ENCODE results near the gene HEXB. TPM values are rescaled to one million over a fixed set of nuclear protein-coding genes. Genes with fewer than 3 reads are reported as not detected.

HEXB gene
- total RNA-seq, 1 experiment from 2014 or later, result 60.9 TPM

- ATAC-seq, result no peak
- H3K27me3 Mint-ChIP-seq (ENCODE audit: low read depth), result no peaks in the 10 kb centered on the region
- peaks cover 9% of the 10 kb centered on the region for H3K36me3 Mint-ChIP-seq
Measured at GRCh38 chr5:74763504-74763903, 78.5 kb downstream of the HEXB start.

GRCh38 chr5:74765201-74765600, 80.2 kb downstream of the HEXB start:
- CTCF ChIA-PET, result interaction anchor here (0.6 kb wide), 1 partner anchor 1911 kb away, joined by 3 read pairs; no protein-coding TSS in a partner anchor
- no peaks in the 10 kb centered on the region for H3K9me3 Mint-ChIP-seq
- ATAC-seq, result no peak
- TF ChIP-seq NFATC4 (CRISPR knock-in tag; IDR thresholded peaks at IDR 0.05) (no peak), NR1H2 (CRISPR knock-in tag; IDR thresholded peaks at IDR 0.05) (no peak), ZNF138 (CRISPR knock-in tag; conservative IDR thresholded peaks at IDR 0.05) (no peak), ARID4B (CRISPR knock-in tag; IDR thresholded peaks at IDR 0.05; ENCODE audit: borderline replicate concordance) (no peak), TEAD1 (CRISPR knock-in tag; IDR thresholded peaks at IDR 0.05) (no peak), E2F1 (CRISPR knock-in tag; IDR thresholded peaks at IDR 0.05) (no peak), ZNF416 (CRISPR knock-in tag; IDR thresholded peaks at IDR 0.05) (no peak), ZBTB21 (CRISPR knock-in tag; IDR thresholded peaks at IDR 0.05; ENCODE audit: borderline replicate concordance) (no peak), MXD4 (CRISPR knock-in tag; IDR thresholded peaks at IDR 0.05; ENCODE audit: borderline replicate concordance) (no peak), PRRX2 (CRISPR knock-in tag; IDR thresholded peaks at IDR 0.05) (no peak), CBFB (CRISPR knock-in tag; IDR thresholded peaks at IDR 0.05; ENCODE audit: low read depth) (no peak), ZNF121 (CRISPR knock-in tag; IDR thresholded peaks at IDR 0.05) (no peak)
- TF ChIP-seq, protein P1, sequence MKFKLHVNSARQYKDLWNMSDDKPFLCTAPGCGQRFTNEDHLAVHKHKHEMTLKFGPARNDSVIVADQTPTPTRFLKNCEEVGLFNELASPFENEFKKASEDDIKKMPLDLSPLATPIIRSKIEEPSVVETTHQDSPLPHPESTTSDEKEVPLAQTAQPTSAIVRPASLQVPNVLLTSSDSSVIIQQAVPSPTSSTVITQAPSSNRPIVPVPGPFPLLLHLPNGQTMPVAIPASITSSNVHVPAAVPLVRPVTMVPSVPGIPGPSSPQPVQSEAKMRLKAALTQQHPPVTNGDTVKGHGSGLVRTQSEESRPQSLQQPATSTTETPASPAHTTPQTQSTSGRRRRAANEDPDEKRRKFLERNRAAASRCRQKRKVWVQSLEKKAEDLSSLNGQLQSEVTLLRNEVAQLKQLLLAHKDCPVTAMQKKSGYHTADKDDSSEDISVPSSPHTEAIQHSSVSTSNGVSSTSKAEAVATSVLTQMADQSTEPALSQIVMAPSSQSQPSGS (CRISPR knock-in tag; IDR thresholded peaks at IDR 0.05; ENCODE audit: borderline replicate concordance, low read depth), result no peak
- TF ChIP-seq, protein P2, sequence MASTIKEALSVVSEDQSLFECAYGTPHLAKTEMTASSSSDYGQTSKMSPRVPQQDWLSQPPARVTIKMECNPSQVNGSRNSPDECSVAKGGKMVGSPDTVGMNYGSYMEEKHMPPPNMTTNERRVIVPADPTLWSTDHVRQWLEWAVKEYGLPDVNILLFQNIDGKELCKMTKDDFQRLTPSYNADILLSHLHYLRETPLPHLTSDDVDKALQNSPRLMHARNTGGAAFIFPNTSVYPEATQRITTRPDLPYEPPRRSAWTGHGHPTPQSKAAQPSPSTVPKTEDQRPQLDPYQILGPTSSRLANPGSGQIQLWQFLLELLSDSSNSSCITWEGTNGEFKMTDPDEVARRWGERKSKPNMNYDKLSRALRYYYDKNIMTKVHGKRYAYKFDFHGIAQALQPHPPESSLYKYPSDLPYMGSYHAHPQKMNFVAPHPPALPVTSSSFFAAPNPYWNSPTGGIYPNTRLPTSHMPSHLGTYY (CRISPR knock-in tag; IDR thresholded peaks at IDR 0.05), result no peak
- TF ChIP-seq, protein P3, sequence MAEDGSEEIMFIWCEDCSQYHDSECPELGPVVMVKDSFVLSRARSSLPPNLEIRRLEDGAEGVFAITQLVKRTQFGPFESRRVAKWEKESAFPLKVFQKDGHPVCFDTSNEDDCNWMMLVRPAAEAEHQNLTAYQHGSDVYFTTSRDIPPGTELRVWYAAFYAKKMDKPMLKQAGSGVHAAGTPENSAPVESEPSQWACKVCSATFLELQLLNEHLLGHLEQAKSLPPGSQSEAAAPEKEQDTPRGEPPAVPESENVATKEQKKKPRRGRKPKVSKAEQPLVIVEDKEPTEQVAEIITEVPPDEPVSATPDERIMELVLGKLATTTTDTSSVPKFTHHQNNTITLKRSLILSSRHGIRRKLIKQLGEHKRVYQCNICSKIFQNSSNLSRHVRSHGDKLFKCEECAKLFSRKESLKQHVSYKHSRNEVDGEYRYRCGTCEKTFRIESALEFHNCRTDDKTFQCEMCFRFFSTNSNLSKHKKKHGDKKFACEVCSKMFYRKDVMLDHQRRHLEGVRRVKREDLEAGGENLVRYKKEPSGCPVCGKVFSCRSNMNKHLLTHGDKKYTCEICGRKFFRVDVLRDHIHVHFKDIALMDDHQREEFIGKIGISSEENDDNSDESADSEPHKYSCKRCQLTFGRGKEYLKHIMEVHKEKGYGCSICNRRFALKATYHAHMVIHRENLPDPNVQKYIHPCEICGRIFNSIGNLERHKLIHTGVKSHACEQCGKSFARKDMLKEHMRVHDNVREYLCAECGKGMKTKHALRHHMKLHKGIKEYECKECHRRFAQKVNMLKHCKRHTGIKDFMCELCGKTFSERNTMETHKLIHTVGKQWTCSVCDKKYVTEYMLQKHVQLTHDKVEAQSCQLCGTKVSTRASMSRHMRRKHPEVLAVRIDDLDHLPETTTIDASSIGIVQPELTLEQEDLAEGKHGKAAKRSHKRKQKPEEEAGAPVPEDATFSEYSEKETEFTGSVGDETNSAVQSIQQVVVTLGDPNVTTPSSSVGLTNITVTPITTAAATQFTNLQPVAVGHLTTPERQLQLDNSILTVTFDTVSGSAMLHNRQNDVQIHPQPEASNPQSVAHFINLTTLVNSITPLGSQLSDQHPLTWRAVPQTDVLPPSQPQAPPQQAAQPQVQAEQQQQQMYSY (CRISPR knock-in tag; IDR thresholded peaks at IDR 0.05), result no peak
- TF ChIP-seq, protein P4, sequence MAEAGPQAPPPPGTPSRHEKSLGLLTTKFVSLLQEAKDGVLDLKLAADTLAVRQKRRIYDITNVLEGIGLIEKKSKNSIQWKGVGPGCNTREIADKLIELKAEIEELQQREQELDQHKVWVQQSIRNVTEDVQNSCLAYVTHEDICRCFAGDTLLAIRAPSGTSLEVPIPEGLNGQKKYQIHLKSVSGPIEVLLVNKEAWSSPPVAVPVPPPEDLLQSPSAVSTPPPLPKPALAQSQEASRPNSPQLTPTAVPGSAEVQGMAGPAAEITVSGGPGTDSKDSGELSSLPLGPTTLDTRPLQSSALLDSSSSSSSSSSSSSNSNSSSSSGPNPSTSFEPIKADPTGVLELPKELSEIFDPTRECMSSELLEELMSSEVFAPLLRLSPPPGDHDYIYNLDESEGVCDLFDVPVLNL (CRISPR knock-in tag; IDR thresholded peaks at IDR 0.05; ENCODE audit: borderline replicate concordance, low read depth), result no peak

More at GRCh38 chr5:74763504-74763903, 78.5 kb downstream of the HEXB start:
- H3K4me3 Mint-ChIP-seq, result no peak overlapping the region
- POLR2A ChIA-PET, result interaction anchor here (0.5 kb wide), 1 partner anchor 897 kb away, joined by 3 read pairs; no protein-coding TSS in a partner anchor
- peaks cover 16% of the 10 kb centered on the region for H3K4me1 Mint-ChIP-seq
- CTCF ChIA-PET, result no interaction called here
- no peak overlapping the region for H3K27ac Mint-ChIP-seq
- TF ChIP-seq, protein P2 (CRISPR knock-in tag; IDR thresholded peaks at IDR 0.05), result no peak
- TF ChIP-seq, protein P5, sequence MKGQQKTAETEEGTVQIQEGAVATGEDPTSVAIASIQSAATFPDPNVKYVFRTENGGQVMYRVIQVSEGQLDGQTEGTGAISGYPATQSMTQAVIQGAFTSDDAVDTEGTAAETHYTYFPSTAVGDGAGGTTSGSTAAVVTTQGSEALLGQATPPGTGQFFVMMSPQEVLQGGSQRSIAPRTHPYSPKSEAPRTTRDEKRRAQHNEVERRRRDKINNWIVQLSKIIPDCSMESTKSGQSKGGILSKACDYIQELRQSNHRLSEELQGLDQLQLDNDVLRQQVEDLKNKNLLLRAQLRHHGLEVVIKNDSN (CRISPR knock-in tag; IDR thresholded peaks at IDR 0.05), result no peak
- TF ChIP-seq ZNF671 (CRISPR knock-in tag; IDR thresholded peaks at IDR 0.05) (no peak), ZNF423 (CRISPR knock-in tag; IDR thresholded peaks at IDR 0.05) (no peak)
- no peak for DNase-seq (ENCODE audit: low spot score)
- no peaks in the 10 kb centered on the region for H3K9me3 Mint-ChIP-seq

More at GRCh38 chr5:74765201-74765600, 80.2 kb downstream of the HEXB start:
- Mint-ChIP-seq H3K27ac (peak overlapping the region; percentile 73), H3K27me3 (ENCODE audit: low read depth) (no peaks in the 10 kb centered on the region), H3K4me1 (peaks cover 16% of the 10 kb centered on the region), H3K36me3 (peaks cover 12% of the 10 kb centered on the region), H3K4me3 (peak overlapping the region; percentile 100)
- DNase-seq (ENCODE audit: low spot score), result no peak
- POLR2A ChIA-PET, result no interaction called here
